Thoracic aorta (tissue), 2 donors: ENCODE results near the gene PLEKHF1. TPM values are rescaled to one million over a fixed set of nuclear protein-coding genes. Genes with fewer than 3 reads are reported as not detected.
A peak's percentile ranks its signal among the peaks of the same experiment; 100 is the strongest.

ENCODE experiments used
- ATAC-seq: fragments of 150-250 bp; one replicate; pipeline ENCODE4 v1.8.0; 2017; ENCODE audit warnings: low read depth; ENCODE audit not compliant: insufficient number of reproducible peaks, low FRiP score
- DNase-seq: peaks from one replicate; pipeline ENCODE4 v3.0.0-alpha.2; 2020; ENCODE audit warnings: low spot score
- H3K27ac ChIP-seq, 2 donors: fragments of 200-600 bp; sonication (generic); 1 replicate in 1 of 2; 2 replicates in 1 of 2; pipeline ENCODE4 v1.5.1; 2016; ENCODE audit warnings: mild to moderate bottlenecking in 2 of 2, moderate library complexity in 2 of 2
- H3K27me3 ChIP-seq: fragments of 200-600 bp; sonication (generic); replicated peaks from 2 replicates; pipeline ENCODE4 v1.6.0; 2016; ENCODE audit warnings: mild to moderate bottlenecking; ENCODE audit not compliant: insufficient read depth
- H3K36me3 ChIP-seq: fragments of 200-600 bp; sonication (generic); one replicate; pipeline ENCODE4 v1.5.1; 2016
- H3K4me1 ChIP-seq, 2 donors: fragments of 200-600 bp; sonication (generic); 1 replicate in 1 of 2; 2 replicates in 1 of 2; pipeline versions ENCODE4 v1.5.1 to v1.6.0; 2016; ENCODE audit warnings: low read depth in 2 of 2, mild to moderate bottlenecking in 1 of 2; ENCODE audit not compliant: control insufficient read depth in 1 of 2
- H3K4me3 ChIP-seq: fragments of 200-600 bp; sonication (generic); 2 replicates; pipeline ENCODE4 v1.5.1; 2016; ENCODE audit warnings: mild to moderate bottlenecking
- H3K9me3 ChIP-seq: fragments of 200-600 bp; sonication (generic); 2 replicates; pipeline ENCODE4 v1.5.1; 2016
- CTCF ChIP-seq: fragments of 200-600 bp; sonication (generic); IDR thresholded peaks from one replicate; pipeline ENCODE4 v1.5.1; 2019; ENCODE audit warnings: antibody characterized with exemption
- total RNA-seq, 2 donors: library from RNA; depleted of rRNA; stranded (reverse); fragments of >200 nt; gene quantifications; one replicate each; pipeline versions ENCODE4 v1.1.0 to v1.2.3, GENCODE V29; 2016

Gene PLEKHF1
- total RNA-seq, 2 donors from 2014 or later, result 21.4 to 56.2 TPM

- Histone ChIP-seq H3K27ac (peak overlapping the region; percentile 95), H3K4me1 (peaks cover 31 to 41% of the 10 kb centered on the region in 2 donors), H3K36me3 (no peaks in the 10 kb centered on the region), H3K9me3 (no peaks in the 10 kb centered on the region), H3K27me3 (no peaks in the 10 kb centered on the region), H3K4me3 (peak overlapping the region; percentile 59)
- no peak for TF ChIP-seq CTCF
- DNase-seq, result no peak
- ATAC-seq, result no peak
These were observed 3.0 kb upstream of the PLEKHF1 start for GRCh38 chr19:29662278-29662603.

GRCh38 chr19:29662604-29663404, 2.5 kb upstream of the PLEKHF1 start:
- Histone ChIP-seq H3K4me1 (peaks cover 35 to 47% of the 10 kb centered on the region in 2 donors), H3K27ac (peak overlapping the region; percentile 95), H3K9me3 (no peaks in the 10 kb centered on the region), H3K36me3 (no peaks in the 10 kb centered on the region), H3K27me3 (no peaks in the 10 kb centered on the region), H3K4me3 (peak overlapping the region; percentile 59)
- peak; percentile 56 for DNase-seq
- peak; percentile 64 for ATAC-seq
- no peak for TF ChIP-seq CTCF

- H3K4me3 ChIP-seq, result peak overlapping the region; percentile 94
- ATAC-seq (no peak), DNase-seq (no peak)
- H3K9me3 ChIP-seq, result no peaks in the 10 kb centered on the region
- TF ChIP-seq CTCF, result no peak
- no peaks in the 10 kb centered on the region for H3K36me3 ChIP-seq
- peaks cover 46 to 60% of the 10 kb centered on the region in 2 donors for H3K4me1 ChIP-seq
- peak overlapping the region; percentile 95 for H3K27ac ChIP-seq
- no peaks in the 10 kb centered on the region for H3K27me3 ChIP-seq
These were observed 1.2 kb upstream of the PLEKHF1 start for GRCh38 chr19:29663861-29664752.

GRCh38 chr19:29664753-29665214, 477 bp upstream of the PLEKHF1 start:
- H3K4me3 ChIP-seq, result peak overlapping the region; percentile 94
- H3K27me3 ChIP-seq, result no peaks in the 10 kb centered on the region
- ATAC-seq (no peak), DNase-seq (no peak)
- H3K4me1 ChIP-seq, result peaks cover 52 to 67% of the 10 kb centered on the region in 2 donors
- peak overlapping the region; percentile 95 for H3K27ac ChIP-seq
- no peak for TF ChIP-seq CTCF
- H3K36me3 ChIP-seq, result no peaks in the 10 kb centered on the region
- H3K9me3 ChIP-seq, result no peaks in the 10 kb centered on the region
